ENCODE measurements around the gene MARCHF6. TPM values are rescaled to one million over a fixed set of nuclear protein-coding genes. Genes with fewer than 3 reads are reported as not detected.

The MARCHF6 gene
- total RNA-seq, 4 donors from 2014 or later, result 105 to 296 (median 213) TPM

GRCh38 chr5:10319202-10319851 is 34.2 kb upstream of the MARCHF6 start:
- 80 to 83% methylated on average over 11 of the region's 11 CpGs for WGBS, 2 donors
- Histone ChIP-seq H3K27me3 (no peaks in the 10 kb centered on the region), H3K9me3 (no peaks in the 10 kb centered on the region), H3K36me3 (no peaks in the 10 kb centered on the region), H3K4me3 (replicated peaks in 1 of 3) (no peak overlapping the region), H3K4me1 (peaks cover 0 to 9% of the 10 kb centered on the region in 2 donors), H3K27ac (no peak overlapping the region)
- intact Hi-C loops (cut with DNase I), result no loop called here
- DNase-seq, result no peak
- TF ChIP-seq CTCF (IDR thresholded peaks at IDR 0.05) (no peak), POLR2A (IDR thresholded peaks at IDR 0.05) (no peak)

DNA sequence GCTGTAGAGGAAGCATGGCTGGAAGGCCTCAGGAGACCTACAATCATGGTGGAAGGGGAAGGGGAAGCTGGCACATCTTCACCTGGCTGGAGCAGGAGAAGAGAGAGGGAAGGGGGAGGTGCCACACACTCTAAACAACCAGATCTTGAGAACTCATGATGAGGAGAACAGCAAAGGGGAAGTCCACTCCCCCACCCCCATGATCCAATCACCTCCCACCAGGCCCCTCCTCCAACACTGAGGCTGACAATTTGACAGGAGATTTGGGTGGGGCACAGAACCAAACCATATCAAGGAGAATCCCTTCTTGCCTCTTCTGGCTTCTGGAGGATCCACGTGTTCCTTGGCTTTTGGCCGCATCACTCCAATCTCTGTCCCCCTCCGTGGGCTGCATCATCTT is 32.7 kb upstream of the MARCHF6 start:
- intact Hi-C loops (cut with DNase I), result no loop called here
- no peak for DNase-seq
- H3K27ac ChIP-seq, result no peak overlapping the region
- H3K36me3 ChIP-seq, result no peaks in the 10 kb centered on the region
- WGBS, 2 donors, result 67 to 80% methylated on average over 3 of the region's 3 CpGs
- no peaks in the 10 kb centered on the region for H3K9me3 ChIP-seq
- H3K4me3 ChIP-seq (replicated peaks in 1 of 3), result no peak overlapping the region
- peaks cover 0 to 9% of the 10 kb centered on the region in 2 donors for H3K4me1 ChIP-seq
- H3K27me3 ChIP-seq, result no peaks in the 10 kb centered on the region
- TF ChIP-seq POLR2A (IDR thresholded peaks at IDR 0.05) (no peak), CTCF (IDR thresholded peaks at IDR 0.05) (no peak)

DNA sequence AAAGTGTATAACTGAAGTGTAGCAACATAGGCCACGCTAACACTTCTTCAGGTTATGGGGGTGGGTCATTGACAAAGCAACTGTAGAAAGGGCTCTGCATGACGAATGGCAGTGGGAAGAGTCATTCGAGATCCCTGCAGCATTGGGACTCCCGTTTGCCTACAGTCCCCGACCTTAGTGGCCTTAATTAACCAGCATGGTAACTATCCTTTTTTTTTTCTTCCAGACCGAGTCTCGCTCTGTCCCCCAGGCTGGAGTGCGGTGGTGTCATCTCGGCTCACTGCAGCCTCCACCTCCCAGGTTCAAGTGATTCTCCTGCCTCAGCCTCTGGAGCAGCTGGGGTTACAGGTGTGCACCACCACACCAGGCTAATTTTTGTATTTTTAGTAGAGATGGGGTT is 31.6 kb upstream of the MARCHF6 start:
- no peak for DNase-seq
- no peak for TF ChIP-seq POLR2A (IDR thresholded peaks at IDR 0.05)
- TF ChIP-seq CTCF (IDR thresholded peaks at IDR 0.05), result no peak
- Histone ChIP-seq H3K4me1 (peaks cover 0 to 9% of the 10 kb centered on the region in 2 donors), H3K27ac (no peak overlapping the region), H3K9me3 (no peaks in the 10 kb centered on the region), H3K4me3 (replicated peaks in 1 of 3) (no peak overlapping the region), H3K27me3 (no peaks in the 10 kb centered on the region), H3K36me3 (no peaks in the 10 kb centered on the region)
- WGBS, 2 donors, result 85 to 91% methylated on average over 9 of the region's 9 CpGs
- intact Hi-C loops (cut with DNase I), result no loop called here

DNA sequence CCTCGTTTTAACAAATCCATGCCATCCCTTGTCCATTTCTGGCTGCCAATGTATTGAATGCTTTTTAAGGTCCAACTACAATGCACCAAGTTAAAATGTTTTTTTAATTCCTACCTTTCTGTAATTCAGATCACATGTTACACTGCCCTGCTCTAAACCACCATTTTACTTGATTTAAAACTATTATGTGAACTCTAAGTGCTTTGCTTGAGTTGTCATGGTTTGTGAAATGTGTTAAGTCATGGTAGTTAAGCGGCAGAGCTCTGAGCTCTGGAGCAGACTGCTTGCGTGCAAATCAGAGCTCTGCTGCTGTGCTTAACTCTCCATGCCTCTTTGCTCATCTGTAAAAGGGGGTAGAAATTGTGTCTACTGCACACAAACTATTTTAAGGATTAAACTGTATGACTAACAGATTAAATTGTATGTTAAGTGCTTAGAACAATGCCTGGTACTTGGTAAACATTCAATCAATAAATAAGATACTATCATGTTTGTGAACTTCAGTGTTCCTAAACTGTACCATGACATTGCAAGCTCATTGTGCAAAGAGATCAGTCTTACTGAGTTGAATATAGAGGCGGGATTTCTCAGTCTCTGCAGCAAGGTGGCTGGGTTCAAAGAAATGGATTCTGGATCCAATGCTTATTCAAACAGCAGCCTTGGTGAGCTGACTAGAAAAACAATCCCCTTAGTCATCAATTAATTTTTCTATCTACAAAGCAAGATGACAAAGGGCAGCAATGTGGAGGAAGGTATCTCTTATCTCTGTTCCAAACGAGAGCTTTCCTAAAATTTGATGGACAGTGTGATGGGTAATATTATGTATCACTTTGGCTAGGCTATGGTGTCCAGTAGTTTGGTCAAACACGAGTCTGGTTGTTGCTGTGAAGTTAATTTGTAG is 29.7 kb upstream of the MARCHF6 start:
- no peak for TF ChIP-seq POLR2A (IDR thresholded peaks at IDR 0.05)
- TF ChIP-seq CTCF (IDR thresholded peaks at IDR 0.05), result no peak
- intact Hi-C loops (cut with DNase I), result no loop called here
- 65 to 70% methylated on average over 6 of the region's 6 CpGs for WGBS, 2 donors
- Histone ChIP-seq H3K27me3 (no peaks in the 10 kb centered on the region), H3K27ac (peak overlapping the region; percentile 4 to 55 (median 38)), H3K9me3 (no peaks in the 10 kb centered on the region), H3K4me1 (peaks cover 5 to 9% of the 10 kb centered on the region in 2 donors), H3K4me3 (replicated peaks in 1 of 3) (no peak overlapping the region), H3K36me3 (no peaks in the 10 kb centered on the region)
- DNase-seq, result peak; percentile 40 to 47
